Measurements from ENCODE around the gene GCN1. TPM values are rescaled to one million over a fixed set of nuclear protein-coding genes. Genes with fewer than 3 reads are reported as not detected.

The GCN1 gene
- total and polyA plus RNA-seq, 2 of the 8 experiments (the other 6 are each of a cell fraction or from before 2014, with no cell fraction given), result 61.4 to 133 TPM

- H4K8ac ChIP-seq (ENCODE audit: extremely low read depth, insufficient read depth, low read length), result no peak overlapping the region
- H2BK120ac ChIP-seq (replicated peaks; ENCODE audit: low read depth, low read length), result no peak overlapping the region
- no peak overlapping the region for H3K23ac ChIP-seq (ENCODE audit: insufficient read length)
- H3K79me1 ChIP-seq (ENCODE audit: low read depth, low read length), result no peaks in the 10 kb centered on the region
- H3K4me3 ChIP-seq (ENCODE audit: extremely low read depth in 1 of 4, insufficient read depth in 2 of 4, low read depth in 3 of 4, low read length in 4 of 4), result no peak overlapping the region
- no peak overlapping the region for H4K5ac ChIP-seq (ENCODE audit: insufficient read length, low read depth, low read length)
- no peaks in the 10 kb centered on the region for H3K4me1 ChIP-seq (replicated peaks in 1 of 4; ENCODE audit: control insufficient read depth in 3 of 4, insufficient read depth in 4 of 4, low read length in 3 of 4)
- no peak overlapping the region for H2AFZ ChIP-seq (ENCODE audit: low read length)
- H3K56ac ChIP-seq (replicated peaks; ENCODE audit: insufficient read length, low read depth, low read length), result no peak overlapping the region
- H2BK20ac ChIP-seq (ENCODE audit: low read length), result no peak overlapping the region
- no peak overlapping the region for H3K9ac ChIP-seq (replicated peaks in 1 of 4; ENCODE audit: extremely low read depth in 1 of 4, low read depth in 3 of 4, low read length in 3 of 4)
- FAIRE-seq (no peak), DNase-seq (ENCODE audit: low read depth in 1 of 2, low spot score in 2 of 2) (no peak)
- no peak overlapping the region for H3K4me2 ChIP-seq (ENCODE audit: insufficient read depth in 1 of 2, low read depth in 2 of 2, low read length in 2 of 2)
- no peaks in the 10 kb centered on the region for H3K79me2 ChIP-seq (ENCODE audit: control insufficient read depth in 1 of 2, insufficient read depth in 2 of 2, low read length in 2 of 2)
- no peak overlapping the region for H2BK12ac ChIP-seq (ENCODE audit: low read depth, low read length)
- POLR2A ChIA-PET (ENCODE audit: partially characterized antibody), result interaction anchor here (29.0 to 88.3 kb wide), 3 partner anchors 4 to 55 kb away, joined by 1305 to 4270 read pairs (median 1305); partner anchors contain the start of genes GCN1, PXN, RNU4-1 and RNU4-2
- H3K23me2 ChIP-seq (ENCODE audit: low read depth, low read length), result no peaks in the 10 kb centered on the region
- H4K20me1 ChIP-seq (replicated peaks in 1 of 2; ENCODE audit: control insufficient read depth in 1 of 2, insufficient read depth in 2 of 2, low read length in 2 of 2), result peaks cover 4% of the 10 kb centered on the region in 2 experiments
- H3K27ac ChIP-seq (ENCODE audit: low read depth, low read length), result no peak overlapping the region
- peaks cover 7 to 55% (median 35%) of the 10 kb centered on the region in 4 experiments for H3K36me3 ChIP-seq (ENCODE audit: control insufficient read depth in 2 of 4, insufficient read depth in 4 of 4, low read length in 3 of 4)
- H3K14ac ChIP-seq (ENCODE audit: insufficient read length), result no peak overlapping the region
- H2AK5ac ChIP-seq (ENCODE audit: low read depth, low read length), result no peak overlapping the region
- TF ChIP-seq BRCA1 (IDR thresholded peaks at IDR 0.05; ENCODE audit: low read depth, low read length), result no peak
- TF ChIP-seq POLR2A (IDR thresholded peaks at IDR 0.05; ENCODE audit: control extremely low read depth in 1 of 2, low read depth in 2 of 2, low read length in 2 of 2), result peak in 1 of 2 experiments; percentile 10; a peak in 1 of 3 replicates
- no peak for TF ChIP-seq FOSL1 (IDR thresholded peaks at IDR 0.05; ENCODE audit: insufficient read depth, low read depth, low read length)
- no peak for TF ChIP-seq SUZ12 (IDR thresholded peaks at IDR 0.05; ENCODE audit: low read length)
- H3K9me3 ChIP-seq (ENCODE audit: insufficient read depth in 2 of 2, low read depth in 1 of 2, low read length in 1 of 2), result no peaks in the 10 kb centered on the region
- WGBS, 2 experiments (ENCODE audit: extremely low coverage in 1 of 2, insufficient coverage in 1 of 2, insufficient read length in 1 of 2, insufficient replicate concordance in 2 of 2, low coverage in 1 of 2, low lambda C conversion rate in 2 of 2, missing lambda C conversion rate in 1 of 2), result 78% methylated on average over 9 of the region's 9 CpGs; no CpG with 5 or more reads in 1 of the 2 experiments
- no peak overlapping the region for H2BK5ac ChIP-seq (ENCODE audit: low read depth, low read length)
- H4K91ac ChIP-seq (replicated peaks; ENCODE audit: insufficient read length, low read length), result no peak overlapping the region
- CTCF ChIA-PET (ENCODE audit: partially characterized antibody), result interaction anchor here (1.2 kb wide), 1 partner anchor 11 kb away, joined by 3 read pairs; the partner anchor contains the start of gene RPLP0
- no peaks in the 10 kb centered on the region for H3K27me3 ChIP-seq (replicated peaks in 1 of 4; ENCODE audit: control insufficient read depth in 3 of 4, extremely low read depth in 1 of 4, insufficient read depth in 3 of 4, low read length in 3 of 4)
- no peak overlapping the region for H2BK15ac ChIP-seq (ENCODE audit: low read length)
- H3K18ac ChIP-seq (ENCODE audit: extremely low read depth, low read length), result no peak overlapping the region
- H3K4ac ChIP-seq (replicated peaks; ENCODE audit: insufficient read length, low read depth, low read length), result no peak overlapping the region
These were observed 17.4 kb upstream of the GCN1 start for GRCh38 chr12:120211904-120212283.

Data from H1 (cell line).